ENCODE data around the gene DAAM1. TPM values are rescaled to one million over a fixed set of nuclear protein-coding genes. Genes with fewer than 3 reads are reported as not detected.

The DAAM1 gene
- polyA plus RNA-seq, 1 donor (not counting 4 experiments of a cell fraction or from before 2014, with no cell fraction given), result 44.6 TPM

DNA sequence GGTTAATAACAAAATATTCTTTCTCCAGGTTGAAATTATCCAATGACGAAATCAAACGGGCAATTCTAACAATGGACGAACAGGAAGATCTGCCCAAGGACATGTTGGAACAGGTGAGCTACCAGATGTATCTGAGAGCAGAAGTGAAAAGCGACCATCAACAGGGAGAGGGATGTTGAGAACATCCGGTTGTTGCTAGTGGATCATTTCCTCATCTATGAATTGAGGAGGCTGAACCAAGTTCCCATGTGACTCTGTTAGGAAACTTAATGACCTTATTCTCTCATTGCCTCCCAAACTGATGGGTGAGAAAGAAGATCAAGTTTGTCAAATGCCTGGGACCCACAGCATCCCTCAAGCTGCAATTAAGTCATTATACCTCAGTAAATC, 159.0 kb downstream of the DAAM1 start:
- FAIRE-seq (peak; percentile 97), DNase-seq (ENCODE audit: low read depth, low spot score) (peak; percentile 78)
- Histone ChIP-seq H3K9me3 (ENCODE audit: control insufficient read depth, low read depth, low read length) (no peaks in the 10 kb centered on the region), H3K9me1 (ENCODE audit: control insufficient read depth, extremely low read depth, insufficient read depth, low read length) (no peaks in the 10 kb centered on the region), H3K4me3 (ENCODE audit: control insufficient read depth in 2 of 3, extremely low read depth in 1 of 3, insufficient read depth in 2 of 3, low read depth in 1 of 3, low read length in 3 of 3) (no peak overlapping the region), H3K27ac (ENCODE audit: control insufficient read depth, insufficient read depth, low read length) (peak overlapping the region; percentile 42), H2AFZ (ENCODE audit: control insufficient read depth, low read length) (no peak overlapping the region), H3K9ac (ENCODE audit: control insufficient read depth, extremely low read depth, insufficient read depth, low read length) (no peak overlapping the region), H3K36me3 (ENCODE audit: control insufficient read depth in 2 of 2, extremely low read depth in 1 of 2, insufficient read depth in 2 of 2, low read length in 2 of 2) (peaks cover 6 to 21% of the 10 kb centered on the region in 2 experiments), H4K20me1 (ENCODE audit: control insufficient read depth, extremely low read depth, insufficient read depth, low read length) (no peaks in the 10 kb centered on the region), H3K4me1 (ENCODE audit: control insufficient read depth, extremely low read depth, insufficient read depth, low read length) (peaks cover 34% of the 10 kb centered on the region), H3K79me2 (ENCODE audit: control insufficient read depth, insufficient read depth, low read length) (no peaks in the 10 kb centered on the region), H3K27me3 (ENCODE audit: control insufficient read depth, extremely low read depth, insufficient read depth, low read length) (no peaks in the 10 kb centered on the region), H3K4me2 (ENCODE audit: control insufficient read depth, extremely low read depth, insufficient read depth, low read depth, low read length) (peak overlapping the region; percentile 47)
- dilution Hi-C loops (cut with MboI; ENCODE audit: extremely low pct_ligation_motif_present, low sequenced_read_pairs), result no loop called here
- no peak for TF ChIP-seq EZH2 (IDR thresholded peaks at IDR 0.05; ENCODE audit: low read length)
- TF ChIP-seq, protein P1, sequence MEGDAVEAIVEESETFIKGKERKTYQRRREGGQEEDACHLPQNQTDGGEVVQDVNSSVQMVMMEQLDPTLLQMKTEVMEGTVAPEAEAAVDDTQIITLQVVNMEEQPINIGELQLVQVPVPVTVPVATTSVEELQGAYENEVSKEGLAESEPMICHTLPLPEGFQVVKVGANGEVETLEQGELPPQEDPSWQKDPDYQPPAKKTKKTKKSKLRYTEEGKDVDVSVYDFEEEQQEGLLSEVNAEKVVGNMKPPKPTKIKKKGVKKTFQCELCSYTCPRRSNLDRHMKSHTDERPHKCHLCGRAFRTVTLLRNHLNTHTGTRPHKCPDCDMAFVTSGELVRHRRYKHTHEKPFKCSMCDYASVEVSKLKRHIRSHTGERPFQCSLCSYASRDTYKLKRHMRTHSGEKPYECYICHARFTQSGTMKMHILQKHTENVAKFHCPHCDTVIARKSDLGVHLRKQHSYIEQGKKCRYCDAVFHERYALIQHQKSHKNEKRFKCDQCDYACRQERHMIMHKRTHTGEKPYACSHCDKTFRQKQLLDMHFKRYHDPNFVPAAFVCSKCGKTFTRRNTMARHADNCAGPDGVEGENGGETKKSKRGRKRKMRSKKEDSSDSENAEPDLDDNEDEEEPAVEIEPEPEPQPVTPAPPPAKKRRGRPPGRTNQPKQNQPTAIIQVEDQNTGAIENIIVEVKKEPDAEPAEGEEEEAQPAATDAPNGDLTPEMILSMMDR (optimal IDR thresholded peaks at IDR 0.05 in 1 of 3, IDR thresholded peaks at IDR 0.05 in 1 of 3, conservative IDR thresholded peaks at IDR 0.05 in 1 of 3; ENCODE audit: extremely low read depth in 1 of 3, insufficient read depth in 2 of 3, low read length in 3 of 3), result no peak

DNA sequence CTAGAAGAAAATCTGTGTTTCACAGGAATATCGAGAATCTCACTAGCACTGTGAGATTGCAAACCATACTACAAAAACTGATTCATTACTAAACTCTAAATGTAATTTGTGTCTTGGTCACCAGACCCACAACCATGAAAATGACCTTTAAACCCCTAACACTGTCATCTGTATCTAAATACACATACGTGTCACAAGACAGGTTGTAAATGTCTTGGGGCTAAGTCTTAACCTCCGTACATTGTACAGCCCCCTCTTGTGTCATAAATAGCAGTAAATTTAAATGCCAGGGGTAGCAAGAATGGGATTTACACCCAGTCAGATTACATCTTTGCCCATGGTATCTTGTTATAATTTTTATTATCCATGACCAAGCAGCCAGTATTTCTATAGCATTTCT, 159.4 kb downstream of the DAAM1 start:
- no peak for TF ChIP-seq EZH2 (IDR thresholded peaks at IDR 0.05; ENCODE audit: low read length)
- TF ChIP-seq, protein P1 (optimal IDR thresholded peaks at IDR 0.05 in 1 of 3, IDR thresholded peaks at IDR 0.05 in 1 of 3, conservative IDR thresholded peaks at IDR 0.05 in 1 of 3; ENCODE audit: extremely low read depth in 1 of 3, insufficient read depth in 2 of 3, low read length in 3 of 3), result no peak
- H3K9me1 ChIP-seq (ENCODE audit: control insufficient read depth, extremely low read depth, insufficient read depth, low read length), result no peaks in the 10 kb centered on the region
- dilution Hi-C loops (cut with MboI; ENCODE audit: extremely low pct_ligation_motif_present, low sequenced_read_pairs), result no loop called here
- H3K4me3 ChIP-seq (ENCODE audit: control insufficient read depth in 2 of 3, extremely low read depth in 1 of 3, insufficient read depth in 2 of 3, low read depth in 1 of 3, low read length in 3 of 3), result no peak overlapping the region
- peak overlapping the region; percentile 42 for H3K27ac ChIP-seq (ENCODE audit: control insufficient read depth, insufficient read depth, low read length)
- peaks cover 32% of the 10 kb centered on the region for H3K4me1 ChIP-seq (ENCODE audit: control insufficient read depth, extremely low read depth, insufficient read depth, low read length)
- FAIRE-seq, result no peak
- peaks cover 6 to 21% of the 10 kb centered on the region in 2 experiments for H3K36me3 ChIP-seq (ENCODE audit: control insufficient read depth in 2 of 2, extremely low read depth in 1 of 2, insufficient read depth in 2 of 2, low read length in 2 of 2)
- H3K9me3 ChIP-seq (ENCODE audit: control insufficient read depth, low read depth, low read length), result no peaks in the 10 kb centered on the region
- DNase-seq (ENCODE audit: low read depth, low spot score), result no peak
- no peak overlapping the region for H2AFZ ChIP-seq (ENCODE audit: control insufficient read depth, low read length)
- H3K4me2 ChIP-seq (ENCODE audit: control insufficient read depth, extremely low read depth, insufficient read depth, low read depth, low read length), result peak overlapping the region; percentile 47
- no peak overlapping the region for H3K9ac ChIP-seq (ENCODE audit: control insufficient read depth, extremely low read depth, insufficient read depth, low read length)
- H3K79me2 ChIP-seq (ENCODE audit: control insufficient read depth, insufficient read depth, low read length), result no peaks in the 10 kb centered on the region
- H3K27me3 ChIP-seq (ENCODE audit: control insufficient read depth, extremely low read depth, insufficient read depth, low read length), result no peaks in the 10 kb centered on the region
- H4K20me1 ChIP-seq (ENCODE audit: control insufficient read depth, extremely low read depth, insufficient read depth, low read length), result no peaks in the 10 kb centered on the region
